ENCODE measurements around the gene EEF2. TPM values are rescaled to one million over a fixed set of nuclear protein-coding genes. Genes with fewer than 3 reads are reported as not detected.
"Not testable (repeated sequence)": the region's sequence is repeated elsewhere in the genome, so short reads cannot be mapped to it uniquely, and the experiment has no call there.

EEF2 gene
- total RNA-seq, 1 donor from 2014 or later = 4,276 TPM

DNA sequence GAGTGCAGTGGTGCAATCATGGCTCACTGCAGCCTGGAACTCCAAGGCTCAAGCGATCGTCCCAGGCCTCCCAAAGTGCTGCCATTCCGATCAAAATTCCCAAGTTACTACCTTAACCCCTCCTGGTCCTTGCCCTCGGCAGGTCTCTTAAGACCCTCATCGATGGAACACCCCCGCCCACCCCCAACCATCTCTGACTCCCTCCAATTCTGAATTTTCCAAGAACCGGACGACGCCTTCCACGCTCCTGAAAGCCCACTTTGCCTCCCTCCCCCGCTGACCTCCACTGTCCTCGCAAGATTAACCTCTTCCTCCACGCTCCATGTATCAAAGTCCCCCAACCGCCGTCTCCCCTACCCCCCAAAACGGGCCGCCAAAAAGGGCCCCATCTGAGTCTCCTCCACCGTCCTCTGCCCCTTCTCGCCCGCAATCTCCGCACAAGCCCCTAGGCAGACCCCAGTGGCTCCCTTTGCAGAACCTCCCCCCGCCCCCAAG is 14.9 kb downstream of the EEF2 start:
- H3K4me3 ChIP-seq (ENCODE audit: low read length in 3 of 3) = peak overlapping the region; percentile 78 to 90 (median 88)
- peaks cover 44 to 53% (median 51%) of the 10 kb centered on the region in 3 donors for H3K4me1 ChIP-seq (ENCODE audit: control insufficient read depth in 3 of 3, insufficient read depth in 3 of 3, low read length in 3 of 3)
- peak overlapping the region; percentile 98 for H3K27ac ChIP-seq (ENCODE audit: low read depth, low read length)
- H3K27me3 ChIP-seq (ENCODE audit: control insufficient read depth in 3 of 3, insufficient read depth in 3 of 3, low read length in 3 of 3) = no peaks in the 10 kb centered on the region
- H3K9me3 ChIP-seq (ENCODE audit: control insufficient read depth in 3 of 3, low read length in 3 of 3) = no peaks in the 10 kb centered on the region
- peak overlapping the region; percentile 89 to 98 (median 96) for H3K9ac ChIP-seq (ENCODE audit: low read depth in 1 of 3, low read length in 3 of 3)
- H3K36me3 ChIP-seq (ENCODE audit: control insufficient read depth in 3 of 3, insufficient read depth in 3 of 3, low read length in 3 of 3) = peaks cover 14 to 26% (median 25%) of the 10 kb centered on the region in 3 donors

- peak overlapping the region; percentile 89 to 98 (median 96) for H3K9ac ChIP-seq (ENCODE audit: low read depth in 1 of 3, low read length in 3 of 3)
- peaks cover 44 to 56% (median 49%) of the 10 kb centered on the region in 3 donors for H3K4me1 ChIP-seq (ENCODE audit: control insufficient read depth in 3 of 3, insufficient read depth in 3 of 3, low read length in 3 of 3)
- H3K27ac ChIP-seq (ENCODE audit: low read depth, low read length) = peak overlapping the region; percentile 98
- H3K4me3 ChIP-seq (ENCODE audit: low read length in 3 of 3) = peak overlapping the region; percentile 78 to 90 (median 88)
- no peaks in the 10 kb centered on the region for H3K9me3 ChIP-seq (ENCODE audit: control insufficient read depth in 3 of 3, low read length in 3 of 3)
- no peaks in the 10 kb centered on the region for H3K27me3 ChIP-seq (ENCODE audit: control insufficient read depth in 3 of 3, insufficient read depth in 3 of 3, low read length in 3 of 3)
- H3K36me3 ChIP-seq (ENCODE audit: control insufficient read depth in 3 of 3, insufficient read depth in 3 of 3, low read length in 3 of 3) = peaks cover 10 to 28% (median 20%) of the 10 kb centered on the region in 3 donors
Observed at GRCh38 chr19:3969435-3970312, 15.6 kb downstream of the EEF2 start.

DNA sequence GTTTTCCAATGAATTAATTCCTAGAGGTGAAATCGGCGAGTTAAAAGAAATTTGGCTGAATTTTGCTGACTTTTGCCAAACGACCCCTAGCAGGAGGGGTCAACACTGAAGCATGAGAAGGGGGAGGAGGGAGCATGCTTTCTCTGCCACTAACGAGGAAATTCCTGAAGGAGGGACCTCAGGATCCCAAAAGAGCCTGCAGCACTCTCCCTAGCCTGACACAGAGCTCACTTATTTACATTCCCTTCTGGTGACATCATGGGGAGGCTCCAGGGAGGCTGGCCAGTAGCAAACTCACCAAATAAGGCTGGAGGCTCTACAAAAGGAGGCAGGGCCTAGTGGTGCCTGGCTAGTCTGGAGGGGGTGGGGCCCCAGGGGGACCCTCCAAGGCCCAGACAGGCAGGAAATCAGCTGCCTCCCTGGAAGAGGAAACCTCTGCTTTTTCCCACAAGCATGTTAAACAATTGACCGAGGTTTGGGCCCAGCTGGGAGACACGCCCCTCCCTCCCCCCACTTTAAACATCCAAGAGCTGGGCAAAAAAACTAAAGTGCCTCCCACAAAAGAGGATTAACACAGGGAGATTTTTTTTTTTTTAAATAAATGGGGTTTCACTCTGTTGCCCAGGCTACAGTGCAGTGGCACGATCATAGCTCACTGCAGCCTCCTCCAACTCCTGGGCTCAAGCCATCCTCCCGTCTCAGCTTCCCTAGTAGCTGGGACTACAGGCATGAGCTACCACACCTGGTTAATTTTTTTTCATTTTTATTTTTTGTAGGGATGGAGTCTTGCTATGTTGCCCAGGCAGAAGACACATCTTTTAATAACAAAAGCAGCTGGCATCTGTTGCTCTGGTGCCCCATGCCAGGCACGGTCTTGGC is 16.5 kb downstream of the EEF2 start:
- no peaks in the 10 kb centered on the region for H3K27me3 ChIP-seq (ENCODE audit: control insufficient read depth in 3 of 3, insufficient read depth in 3 of 3, low read length in 3 of 3)
- peak overlapping the region; percentile 25 to 98 (median 96) for H3K9ac ChIP-seq (ENCODE audit: low read depth in 1 of 3, low read length in 3 of 3)
- peaks cover 15 to 33% (median 24%) of the 10 kb centered on the region in 3 donors for H3K36me3 ChIP-seq (ENCODE audit: control insufficient read depth in 3 of 3, insufficient read depth in 3 of 3, low read length in 3 of 3)
- no peaks in the 10 kb centered on the region for H3K9me3 ChIP-seq (ENCODE audit: control insufficient read depth in 3 of 3, low read length in 3 of 3)
- peaks cover 44 to 60% (median 49%) of the 10 kb centered on the region in 3 donors for H3K4me1 ChIP-seq (ENCODE audit: control insufficient read depth in 3 of 3, insufficient read depth in 3 of 3, low read length in 3 of 3)
- peak overlapping the region; percentile 78 to 90 (median 88) for H3K4me3 ChIP-seq (ENCODE audit: low read length in 3 of 3)
- H3K27ac ChIP-seq (ENCODE audit: low read depth, low read length) = peak overlapping the region; percentile 98

- peak overlapping the region; percentile 98 for H3K27ac ChIP-seq (ENCODE audit: low read depth, low read length)
- not testable (repeated sequence) for H3K27me3 ChIP-seq (ENCODE audit: control insufficient read depth in 3 of 3, insufficient read depth in 3 of 3, low read length in 3 of 3); H3K4me3 ChIP-seq (ENCODE audit: low read length in 3 of 3); H3K9me3 ChIP-seq (ENCODE audit: control insufficient read depth in 3 of 3, low read length in 3 of 3)
- H3K36me3 ChIP-seq (ENCODE audit: control insufficient read depth in 3 of 3, insufficient read depth in 3 of 3, low read length in 3 of 3) = peaks cover 23 to 41% (median 30%) of the 10 kb centered on the region in 3 donors
- peak overlapping the region; percentile 25 to 98 (median 27) for H3K9ac ChIP-seq (ENCODE audit: low read depth in 1 of 3, low read length in 3 of 3)
- H3K4me1 ChIP-seq (ENCODE audit: control insufficient read depth in 3 of 3, insufficient read depth in 3 of 3, low read length in 3 of 3) = peaks cover 44 to 64% (median 49%) of the 10 kb centered on the region in 3 donors
Observed at GRCh38 chr19:3967983-3968382, 17.3 kb downstream of the EEF2 start.

DNA sequence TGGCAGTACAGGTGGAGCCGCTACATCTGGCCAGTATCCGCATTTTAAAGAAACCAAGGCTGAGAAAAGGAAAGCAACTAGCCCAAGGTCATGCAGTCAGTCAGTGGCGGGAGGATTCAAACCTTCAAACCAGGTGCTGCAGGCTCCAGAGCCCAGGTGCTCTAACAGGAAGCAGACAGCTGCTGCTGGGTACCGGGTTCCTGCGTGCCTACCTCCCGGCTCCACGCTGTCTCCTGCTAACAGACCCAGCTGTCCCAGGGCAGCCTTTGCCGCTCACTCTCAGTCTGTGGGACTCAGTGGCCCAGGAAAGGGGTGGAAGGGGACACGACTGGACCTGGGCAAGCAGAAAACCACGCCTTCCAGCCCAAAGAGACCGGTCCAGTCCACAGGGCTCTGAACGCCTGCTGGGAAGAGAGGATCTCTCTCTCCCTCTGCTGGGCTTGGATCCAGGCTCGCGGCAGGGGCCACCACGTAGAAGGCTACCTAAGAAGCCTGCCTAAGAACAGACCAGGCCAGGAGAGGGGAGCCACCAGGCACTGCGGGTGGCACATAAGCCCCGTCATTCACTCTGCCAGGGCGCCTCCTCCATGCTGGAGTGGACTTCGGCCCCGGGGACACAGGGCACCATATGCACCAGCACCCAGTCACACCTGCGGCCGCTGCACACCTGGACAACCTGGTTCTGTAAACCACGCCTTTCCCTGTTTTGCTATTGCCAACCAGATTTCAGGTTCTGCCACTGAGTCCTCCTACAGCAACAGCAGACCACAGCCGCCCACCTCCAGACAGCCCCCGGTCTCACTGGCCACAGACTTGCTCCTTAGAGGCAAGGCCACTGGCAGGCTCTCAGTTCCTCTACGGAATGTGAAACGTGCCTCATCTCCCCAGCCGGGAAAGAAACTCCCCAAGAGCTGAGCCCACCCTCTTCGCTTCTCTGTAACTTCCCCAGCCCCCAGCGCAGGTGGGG is 18.9 kb downstream of the EEF2 start:
- H3K9ac ChIP-seq (ENCODE audit: low read depth in 1 of 3, low read length in 3 of 3) = peak overlapping the region in 2 of 3 donors; percentile 48 to 79
- no peaks in the 10 kb centered on the region for H3K9me3 ChIP-seq (ENCODE audit: control insufficient read depth in 3 of 3, low read length in 3 of 3)
- H3K27me3 ChIP-seq (ENCODE audit: control insufficient read depth in 3 of 3, insufficient read depth in 3 of 3, low read length in 3 of 3) = no peaks in the 10 kb centered on the region
- H3K36me3 ChIP-seq (ENCODE audit: control insufficient read depth in 3 of 3, insufficient read depth in 3 of 3, low read length in 3 of 3) = peaks cover 32 to 52% (median 34%) of the 10 kb centered on the region in 3 donors
- peak overlapping the region; percentile 98 for H3K27ac ChIP-seq (ENCODE audit: low read depth, low read length)
- H3K4me1 ChIP-seq (ENCODE audit: control insufficient read depth in 3 of 3, insufficient read depth in 3 of 3, low read length in 3 of 3) = peaks cover 43 to 66% (median 55%) of the 10 kb centered on the region in 3 donors
- H3K4me3 ChIP-seq (ENCODE audit: low read length in 3 of 3) = peak overlapping the region in 1 of 3 donors; percentile 49

GRCh38 chr19:3964256-3965194 is 20.7 kb downstream of the EEF2 start:
- Histone ChIP-seq H3K4me1 (ENCODE audit: control insufficient read depth in 3 of 3, insufficient read depth in 3 of 3, low read length in 3 of 3) (peaks cover 32 to 59% (median 47%) of the 10 kb centered on the region in 3 donors), H3K27me3 (ENCODE audit: control insufficient read depth in 3 of 3, insufficient read depth in 3 of 3, low read length in 3 of 3) (no peaks in the 10 kb centered on the region), H3K4me3 (ENCODE audit: low read length in 3 of 3) (no peak overlapping the region), H3K36me3 (ENCODE audit: control insufficient read depth in 3 of 3, insufficient read depth in 3 of 3, low read length in 3 of 3) (peaks cover 41 to 58% (median 50%) of the 10 kb centered on the region in 3 donors), H3K27ac (ENCODE audit: low read depth, low read length) (peak overlapping the region; percentile 40), H3K9me3 (ENCODE audit: control insufficient read depth in 3 of 3, low read length in 3 of 3) (no peaks in the 10 kb centered on the region), H3K9ac (ENCODE audit: low read depth in 1 of 3, low read length in 3 of 3) (peak overlapping the region in 1 of 3 donors; percentile 33)

GRCh38 chr19:3963458-3964255 is 21.6 kb downstream of the EEF2 start:
- Histone ChIP-seq H3K4me3 (ENCODE audit: low read length in 3 of 3) (no peak overlapping the region), H3K36me3 (ENCODE audit: control insufficient read depth in 3 of 3, insufficient read depth in 3 of 3, low read length in 3 of 3) (peaks cover 41 to 65% (median 59%) of the 10 kb centered on the region in 3 donors), H3K9me3 (ENCODE audit: control insufficient read depth in 3 of 3, low read length in 3 of 3) (no peaks in the 10 kb centered on the region), H3K9ac (ENCODE audit: low read depth in 1 of 3, low read length in 3 of 3) (no peak overlapping the region), H3K27ac (ENCODE audit: low read depth, low read length) (peak overlapping the region; percentile 40), H3K27me3 (ENCODE audit: control insufficient read depth in 3 of 3, insufficient read depth in 3 of 3, low read length in 3 of 3) (no peaks in the 10 kb centered on the region), H3K4me1 (ENCODE audit: control insufficient read depth in 3 of 3, insufficient read depth in 3 of 3, low read length in 3 of 3) (peaks cover 24 to 57% (median 43%) of the 10 kb centered on the region in 3 donors)

DNA sequence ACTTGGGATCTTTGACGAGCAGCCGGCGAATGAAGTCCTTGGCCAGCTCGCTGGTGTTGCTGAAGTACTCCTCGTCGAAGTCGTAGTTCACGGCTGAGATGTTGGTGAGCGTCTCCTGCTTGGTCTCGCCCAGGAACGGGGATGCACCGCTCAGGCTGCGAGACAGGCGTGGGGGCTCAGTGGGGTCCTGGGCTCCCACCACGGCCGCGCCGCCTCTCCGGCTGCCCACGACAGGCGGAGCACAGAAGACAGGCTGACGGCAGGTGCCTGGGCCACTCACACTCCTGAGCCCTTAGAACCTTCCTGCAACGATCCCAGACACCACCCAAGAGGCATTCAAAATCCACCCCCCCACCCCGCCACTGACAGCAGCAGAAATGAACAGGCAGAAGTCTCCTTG is 24.3 kb downstream of the EEF2 start:
- Histone ChIP-seq H3K9me3 (ENCODE audit: control insufficient read depth in 3 of 3, low read length in 3 of 3) (no peaks in the 10 kb centered on the region), H3K36me3 (ENCODE audit: control insufficient read depth in 3 of 3, insufficient read depth in 3 of 3, low read length in 3 of 3) (peaks cover 38 to 55% (median 45%) of the 10 kb centered on the region in 3 donors), H3K27ac (ENCODE audit: low read depth, low read length) (peak overlapping the region; percentile 57), H3K4me1 (ENCODE audit: control insufficient read depth in 3 of 3, insufficient read depth in 3 of 3, low read length in 3 of 3) (peaks cover 1 to 45% (median 26%) of the 10 kb centered on the region in 3 donors), H3K27me3 (ENCODE audit: control insufficient read depth in 3 of 3, insufficient read depth in 3 of 3, low read length in 3 of 3) (no peaks in the 10 kb centered on the region), H3K9ac (ENCODE audit: low read depth in 1 of 3, low read length in 3 of 3) (peak overlapping the region in 1 of 3 donors; percentile 64), H3K4me3 (ENCODE audit: low read length in 3 of 3) (no peak overlapping the region)
